GM12878 (cell line): ENCODE results near the gene OR7G3. TPM values are rescaled to one million over a fixed set of nuclear protein-coding genes. Genes with fewer than 3 reads are reported as not detected.

Experiments used
- ATAC-seq: fragments of 200-7000 bp; cut with Tn5 transposase; 3 replicates; pipeline ENCODE4 v1.9.1; 2020; ENCODE audit warnings: mild to moderate bottlenecking, moderate library complexity
- BruUV-seq: library from RNA; stranded (reverse); fragments of 400-500 nt; replicated peaks from 2 replicates; lab custom pipeline; 2021; lab: Mats Ljungman, UMichigan
- CTCF ChIA-PET: fragments of 300-600 bp; sonication (Branson Sonifier 250); formaldehyde crosslinking; extraction: SDS; loops from one replicate; lab custom pipeline; 2021; ENCODE audit warnings: inconsistent platforms; lab: Yijun Ruan, JAX
- POLR2A ChIA-PET: fragments of 350-600 bp; formaldehyde crosslinking; extraction: SDS; loops from one replicate; lab custom pipeline; 2021; ENCODE audit warnings: inconsistent platforms; lab: Charles Lee
- RAD21 ChIA-PET: fragments of 300-600 bp; sonication (Branson Sonifier 250); formaldehyde crosslinking; loops from one replicate; lab custom pipeline; 2023; ENCODE audit warnings: antibody characterized with exemption; ENCODE audit not compliant: unreplicated experiment; lab: Charles Lee
- SMC1A ChIA-PET: fragments of 300-600 bp; sonication (Branson Sonifier 250); formaldehyde crosslinking; loops from one replicate; lab custom pipeline; 2023; ENCODE audit not compliant: unreplicated experiment, uncharacterized antibody; lab: Charles Lee
- DNase-seq: peaks from one replicate; pipeline ENCODE4 v3.0.0-alpha.2; 2011; ENCODE audit warnings: low read depth, low spot score
- FAIRE-seq: peaks from 3 replicates; lab custom pipeline; 2011; peaks lifted over from hg19 to GRCh38; lab: Jason Lieb, UNC
- H2AFZ ChIP-seq: 2 replicates; pipeline ENCODE4 v1.6.0; 2011; ENCODE audit warnings: low read depth, low read length, control low read depth; ENCODE audit not compliant: control insufficient read depth
- H3K27ac ChIP-seq: 2 replicates; pipeline ENCODE4 v1.5.1; 2011; ENCODE audit warnings: control low read depth; ENCODE audit not compliant: control insufficient read depth, insufficient read depth
- H3K27me3 ChIP-seq, 2 experiments: replicated peaks in 1 of 2; 2 replicates each; pipeline versions ENCODE4 v1.6.0 to v1.6.1; 2011; ENCODE audit warnings: low read length in 1 of 2; ENCODE audit not compliant: control insufficient read depth in 2 of 2, insufficient read depth in 2 of 2
- H3K36me3 ChIP-seq, 2 experiments: 2 replicates each; pipeline ENCODE4 v1.5.1; 2011; ENCODE audit warnings: low read length in 1 of 2; ENCODE audit not compliant: control insufficient read depth in 2 of 2, insufficient read depth in 2 of 2
- H3K4me1 ChIP-seq: 2 replicates; pipeline ENCODE4 v1.6.1; 2011; ENCODE audit warnings: mild to moderate bottlenecking, low read length, moderate library complexity, mixed read lengths; ENCODE audit not compliant: control insufficient read depth, insufficient read depth
- H3K4me2 ChIP-seq: 2 replicates; pipeline ENCODE4 v1.6.0; 2011; ENCODE audit warnings: control low read depth; ENCODE audit not compliant: control insufficient read depth, insufficient read depth
- H3K4me3 ChIP-seq: fragments of 200-600 bp; sonication (generic); 2 replicates; pipeline ENCODE4 v1.5.1; 2016
- H3K79me2 ChIP-seq: 2 replicates; pipeline ENCODE4 v1.6.0; 2011; ENCODE audit warnings: low read length; ENCODE audit not compliant: control insufficient read depth, insufficient read depth
- H3K9ac ChIP-seq: 2 replicates; pipeline ENCODE4 v1.8.0; 2011; ENCODE audit warnings: low read length, control low read depth, mixed read lengths; ENCODE audit not compliant: control insufficient read depth, insufficient read depth
- H3K9me3 ChIP-seq: replicated peaks from 3 replicates; pipeline ENCODE4 v1.5.1; 2011; ENCODE audit warnings: mild to moderate bottlenecking, low read length; ENCODE audit not compliant: control insufficient read depth, insufficient read depth
- H4K20me1 ChIP-seq: 2 replicates; pipeline ENCODE4 v1.6.0; 2011; ENCODE audit not compliant: control insufficient read depth, insufficient read depth
- SIN3A ChIP-seq: IDR thresholded peaks from 2 replicates; pipeline ENCODE4 v1.6.1; 2012; ENCODE audit warnings: low read depth, low read length, improper control_type of control experiment
- WGBS: methylation state at CpG from one replicate; pipeline ENCODE4 v1.1.6; 2016; ENCODE audit warnings: low lambda C conversion rate; ENCODE audit not compliant: insufficient replicate concordance, insufficient coverage; ENCODE audit errors: missing lambda C conversion rate; 5-methylcytosine and 5-hydroxymethylcytosine counted together
- in situ Hi-C: fragments of 300-500 bp; cut with MboI; formaldehyde crosslinking; loops from 9 replicates; pipeline ENCODE4 v1.14.3; 2018; ENCODE audit warnings: mixed read lengths
- intact Hi-C: fragments of 100-400 bp; cut with micrococcal nuclease; formaldehyde crosslinking; loops from one replicate; pipeline ENCODE4 v1.14.2; 2022; ENCODE audit not compliant: unreplicated experiment
- polyA plus RNA-seq, 11 experiments: library from polyadenylated mRNA; depleted of rRNA in 4 of 11; unstranded in 6 of 11; stranded (reverse) in 5 of 11; fragments of >200 nt; fragmentation: Nextera tagmentation in 4 of 11; fragmentation: Illumina TruSeq in 1 of 11; extraction: Ambion mirVana in 4 of 11; extraction: Trizol in 1 of 11; gene quantifications; 1 replicate in 1 of 11; 2 replicates in 10 of 11; pipeline versions ENCODE4 v1.2.1 to v1.2.3, GENCODE V29; 2011 to 2016; ENCODE audit warnings: inconsistent platforms in 2 of 11, missing spikeins in 2 of 11, low read depth in 1 of 11
- small RNA-seq: library from RNA; depleted of rRNA; stranded (forward); fragments of <200 nt; gene quantifications from one replicate; pipeline ENCODE3, GENCODE V24; 2014
- total RNA-seq, 4 experiments: library from RNA; depleted of rRNA in 3 of 4; stranded (reverse); fragments of >200 nt in 3 of 4; fragmentation: Illumina TruSeq in 1 of 4; extraction: Trizol in 1 of 4; gene quantifications; 2 replicates each; pipeline versions ENCODE4 v1.2.1 to v1.2.3, GENCODE V29; 2013 to 2021

Gene OR7G3
- total and polyA plus RNA-seq, 10 of the 15 experiments (the other 5 are each of a cell fraction or from before 2014, with no cell fraction given), result not detected

DNA sequence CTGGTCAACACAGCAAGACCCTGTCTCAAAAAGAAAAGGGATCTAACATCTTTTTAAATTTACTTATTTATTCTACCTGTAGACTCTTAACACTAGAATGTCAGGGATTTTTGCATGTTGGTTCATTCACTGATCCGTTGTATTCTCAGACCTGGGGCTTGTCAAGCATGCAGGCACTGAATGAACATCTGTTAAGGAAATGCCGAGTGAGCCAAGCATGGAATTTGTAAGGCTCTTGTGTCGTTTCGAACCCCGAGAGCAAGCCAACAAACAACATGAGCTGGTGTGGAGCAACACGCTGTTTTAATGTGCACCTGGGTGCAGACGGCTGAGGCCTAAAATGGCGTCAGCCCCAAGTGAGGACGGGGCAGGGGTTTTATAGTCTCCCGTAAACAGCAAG is 49.8 kb downstream of the OR7G3 start:
- Histone ChIP-seq H3K4me2 (no peak overlapping the region), H3K9me3 (no peaks in the 10 kb centered on the region; the same call in 2 of the 3 replicates), H4K20me1 (no peaks in the 10 kb centered on the region), H2AFZ (no peak overlapping the region), H3K36me3 (no peaks in the 10 kb centered on the region), H3K4me3 (no peak overlapping the region), H3K9ac (no peak overlapping the region), H3K27ac (no peak overlapping the region), H3K4me1 (no peaks in the 10 kb centered on the region), H3K27me3 (no peaks in the 10 kb centered on the region), H3K79me2 (no peaks in the 10 kb centered on the region)
- RAD21 ChIA-PET, result no interaction called here
- SMC1A ChIA-PET, result no interaction called here
- FAIRE-seq, result no peak
- ATAC-seq, result no peak
- no peak for TF ChIP-seq SIN3A
- CTCF ChIA-PET, result no interaction called here
- DNase-seq, result no peak
- no TSS peak for BruUV-seq
- POLR2A ChIA-PET, result no interaction called here
- WGBS, result 63% methylated on average over 10 of the region's 10 CpGs
- intact Hi-C loops (loop anchor here (10.0 kb wide), 1 partner anchor 422 kb away; no protein-coding TSS in a partner anchor), in situ Hi-C loops (no loop called here)

Small RNA genes lying within 50 kb of the gene (small RNA-seq; reads per million reads assigned to genes)
- not detected for gene OR1M4P

Other genes with a start within 250 kb of the OR7G3 start
Only the 7 nearest of the 11 such genes appear.
- not detected in 2 replicates for gene MUC16, start 116.5 kb downstream of the OR7G3 start, total RNA-seq (2014; rRNA removed)
- not detected in 2 replicates for gene MUC16, start 116.5 kb downstream of the OR7G3 start, total RNA-seq (2014; rRNA removed; fragmentation: Illumina TruSeq; extraction: Trizol)
- not detected in 2 replicates for gene MUC16, start 116.5 kb downstream of the OR7G3 start, total RNA-seq (2021)
- gene MUC16, start 116.5 kb downstream of the OR7G3 start, polyA plus RNA-seq (2011; rRNA removed), result under 0.01 TPM in 1 of 2 replicates, not detected in the other
- under 0.01 TPM in 1 of 2 replicates, not detected in the other for gene MUC16, start 116.5 kb downstream of the OR7G3 start, polyA plus RNA-seq (2014; fragmentation: Illumina TruSeq; extraction: Trizol)
- gene MUC16, start 116.5 kb downstream of the OR7G3 start, polyA plus RNA-seq (2014; fragmentation: Nextera tagmentation; extraction: Ambion mirVana), result not detected
- gene MUC16, start 116.5 kb downstream of the OR7G3 start, polyA plus RNA-seq (2014; rRNA removed), result not detected in 2 replicates
- gene MUC16, start 116.5 kb downstream of the OR7G3 start, polyA plus RNA-seq (2016; fragmentation: Nextera tagmentation; extraction: Ambion mirVana), result not detected
- not detected in 2 replicates for gene OR1M1, start 39.9 kb downstream of the OR7G3 start, total RNA-seq (2014; rRNA removed)
- not detected in 2 replicates for gene OR1M1, start 39.9 kb downstream of the OR7G3 start, total RNA-seq (2014; rRNA removed; fragmentation: Illumina TruSeq; extraction: Trizol)
- gene OR1M1, start 39.9 kb downstream of the OR7G3 start, total RNA-seq (2021), result not detected in 2 replicates
- not detected in 2 replicates for gene OR1M1, start 39.9 kb downstream of the OR7G3 start, polyA plus RNA-seq (2011; rRNA removed)
- gene OR1M1, start 39.9 kb downstream of the OR7G3 start, polyA plus RNA-seq (2014; fragmentation: Illumina TruSeq; extraction: Trizol), result not detected in 2 replicates
- gene OR1M1, start 39.9 kb downstream of the OR7G3 start, polyA plus RNA-seq (2014; fragmentation: Nextera tagmentation; extraction: Ambion mirVana), result not detected
- not detected in 2 replicates for gene OR1M1, start 39.9 kb downstream of the OR7G3 start, polyA plus RNA-seq (2014; rRNA removed)
- gene OR1M1, start 39.9 kb downstream of the OR7G3 start, polyA plus RNA-seq (2016; fragmentation: Nextera tagmentation; extraction: Ambion mirVana), result not detected
- not detected in 2 replicates for gene OR7G2, start 19.5 kb downstream of the OR7G3 start, total RNA-seq (2014; rRNA removed)
- gene OR7G2, start 19.5 kb downstream of the OR7G3 start, total RNA-seq (2014; rRNA removed; fragmentation: Illumina TruSeq; extraction: Trizol), result not detected in 2 replicates
- gene OR7G2, start 19.5 kb downstream of the OR7G3 start, total RNA-seq (2021), result not detected in 2 replicates
- gene OR7G2, start 19.5 kb downstream of the OR7G3 start, polyA plus RNA-seq (2011; rRNA removed), result not detected in 2 replicates
- gene OR7G2, start 19.5 kb downstream of the OR7G3 start, polyA plus RNA-seq (2014; fragmentation: Illumina TruSeq; extraction: Trizol), result not detected in 2 replicates
- gene OR7G2, start 19.5 kb downstream of the OR7G3 start, polyA plus RNA-seq (2014; fragmentation: Nextera tagmentation; extraction: Ambion mirVana), result not detected
- not detected in 2 replicates for gene OR7G2, start 19.5 kb downstream of the OR7G3 start, polyA plus RNA-seq (2014; rRNA removed)
- gene OR7G2, start 19.5 kb downstream of the OR7G3 start, polyA plus RNA-seq (2016; fragmentation: Nextera tagmentation; extraction: Ambion mirVana), result not detected
- not detected in 2 replicates for gene OR7G1, start 11.2 kb downstream of the OR7G3 start, total RNA-seq (2014; rRNA removed)
- not detected in 2 replicates for gene OR7G1, start 11.2 kb downstream of the OR7G3 start, total RNA-seq (2014; rRNA removed; fragmentation: Illumina TruSeq; extraction: Trizol)
- not detected in 2 replicates for gene OR7G1, start 11.2 kb downstream of the OR7G3 start, total RNA-seq (2021)
- gene OR7G1, start 11.2 kb downstream of the OR7G3 start, polyA plus RNA-seq (2011; rRNA removed), result not detected in 2 replicates
- not detected in 2 replicates for gene OR7G1, start 11.2 kb downstream of the OR7G3 start, polyA plus RNA-seq (2014; fragmentation: Illumina TruSeq; extraction: Trizol)
- not detected for gene OR7G1, start 11.2 kb downstream of the OR7G3 start, polyA plus RNA-seq (2014; fragmentation: Nextera tagmentation; extraction: Ambion mirVana)
- not detected in 2 replicates for gene OR7G1, start 11.2 kb downstream of the OR7G3 start, polyA plus RNA-seq (2014; rRNA removed)
- gene OR7G1, start 11.2 kb downstream of the OR7G3 start, polyA plus RNA-seq (2016; fragmentation: Nextera tagmentation; extraction: Ambion mirVana), result not detected
- 27.0 and 28.4 TPM in 2 replicates for gene ZNF317, start 13.4 kb upstream of the OR7G3 start, total RNA-seq (2014; rRNA removed)
- gene ZNF317, start 13.4 kb upstream of the OR7G3 start, total RNA-seq (2014; rRNA removed; fragmentation: Illumina TruSeq; extraction: Trizol), result 31.4 and 32.3 TPM in 2 replicates
- 34.0 and 35.8 TPM in 2 replicates for gene ZNF317, start 13.4 kb upstream of the OR7G3 start, total RNA-seq (2021)
- 19.1 and 27.6 TPM in 2 replicates for gene ZNF317, start 13.4 kb upstream of the OR7G3 start, polyA plus RNA-seq (2011; rRNA removed)
- gene ZNF317, start 13.4 kb upstream of the OR7G3 start, polyA plus RNA-seq (2014; fragmentation: Illumina TruSeq; extraction: Trizol), result 32.4 and 32.9 TPM in 2 replicates
- 10 to 100 TPM; 25.0 to 37.5 TPM for gene ZNF317, start 13.4 kb upstream of the OR7G3 start, polyA plus RNA-seq (2014; fragmentation: Nextera tagmentation; extraction: Ambion mirVana)
- gene ZNF317, start 13.4 kb upstream of the OR7G3 start, polyA plus RNA-seq (2014; rRNA removed), result 18.5 and 22.7 TPM in 2 replicates
- 10 to 100 TPM; 37.1 to 39.4 TPM for gene ZNF317, start 13.4 kb upstream of the OR7G3 start, polyA plus RNA-seq (2016; fragmentation: Nextera tagmentation; extraction: Ambion mirVana)
- 0.05 TPM in 1 of 2 replicates, not detected in the other for gene OR7D2, start 52.0 kb upstream of the OR7G3 start, total RNA-seq (2014; rRNA removed)
- gene OR7D2, start 52.0 kb upstream of the OR7G3 start, total RNA-seq (2014; rRNA removed; fragmentation: Illumina TruSeq; extraction: Trizol), result not detected in 2 replicates
- not detected in 2 replicates for gene OR7D2, start 52.0 kb upstream of the OR7G3 start, total RNA-seq (2021)
- gene OR7D2, start 52.0 kb upstream of the OR7G3 start, polyA plus RNA-seq (2011; rRNA removed), result 0.04 and 0.09 TPM in 2 replicates
- gene OR7D2, start 52.0 kb upstream of the OR7G3 start, polyA plus RNA-seq (2014; fragmentation: Illumina TruSeq; extraction: Trizol), result not detected in 2 replicates
- gene OR7D2, start 52.0 kb upstream of the OR7G3 start, polyA plus RNA-seq (2014; fragmentation: Nextera tagmentation; extraction: Ambion mirVana), result not detected
- not detected in 2 replicates for gene OR7D2, start 52.0 kb upstream of the OR7G3 start, polyA plus RNA-seq (2014; rRNA removed)
- gene OR7D2, start 52.0 kb upstream of the OR7G3 start, polyA plus RNA-seq (2016; fragmentation: Nextera tagmentation; extraction: Ambion mirVana), result not detected
- gene OR7D4, start 92.6 kb upstream of the OR7G3 start, total RNA-seq (2014; rRNA removed), result not detected in 2 replicates
- gene OR7D4, start 92.6 kb upstream of the OR7G3 start, total RNA-seq (2014; rRNA removed; fragmentation: Illumina TruSeq; extraction: Trizol), result not detected in 2 replicates
- gene OR7D4, start 92.6 kb upstream of the OR7G3 start, total RNA-seq (2021), result not detected in 2 replicates
- gene OR7D4, start 92.6 kb upstream of the OR7G3 start, polyA plus RNA-seq (2011; rRNA removed), result not detected in 2 replicates
- not detected in 2 replicates for gene OR7D4, start 92.6 kb upstream of the OR7G3 start, polyA plus RNA-seq (2014; fragmentation: Illumina TruSeq; extraction: Trizol)
- gene OR7D4, start 92.6 kb upstream of the OR7G3 start, polyA plus RNA-seq (2014; fragmentation: Nextera tagmentation; extraction: Ambion mirVana), result not detected
- not detected in 2 replicates for gene OR7D4, start 92.6 kb upstream of the OR7G3 start, polyA plus RNA-seq (2014; rRNA removed)
- gene OR7D4, start 92.6 kb upstream of the OR7G3 start, polyA plus RNA-seq (2016; fragmentation: Nextera tagmentation; extraction: Ambion mirVana), result not detected